Renal pelvis (tissue), 4 donors: ENCODE data around the gene RGS11. TPM values are rescaled to one million over a fixed set of nuclear protein-coding genes. Genes with fewer than 3 reads are reported as not detected.
"Not testable (repeated sequence)": the region's sequence is repeated elsewhere in the genome, so short reads cannot be mapped to it uniquely, and the experiment has no call there.

Experiments
- DNase-seq: peaks from one replicate; pipeline ENCODE4 v3.0.0-alpha.2; 2013
- polyA plus RNA-seq, 3 donors: library from polyadenylated mRNA; unstranded; fragments of 120-200 nt; gene quantifications; one replicate each; pipeline ENCODE4 v1.2.1, GENCODE V29; 2013; ENCODE audit not compliant: insufficient read length in 3 of 3

The RGS11 gene
- polyA plus RNA-seq, 3 donors: 1.8 to 2.8 (median 1.9) TPM

DNA sequence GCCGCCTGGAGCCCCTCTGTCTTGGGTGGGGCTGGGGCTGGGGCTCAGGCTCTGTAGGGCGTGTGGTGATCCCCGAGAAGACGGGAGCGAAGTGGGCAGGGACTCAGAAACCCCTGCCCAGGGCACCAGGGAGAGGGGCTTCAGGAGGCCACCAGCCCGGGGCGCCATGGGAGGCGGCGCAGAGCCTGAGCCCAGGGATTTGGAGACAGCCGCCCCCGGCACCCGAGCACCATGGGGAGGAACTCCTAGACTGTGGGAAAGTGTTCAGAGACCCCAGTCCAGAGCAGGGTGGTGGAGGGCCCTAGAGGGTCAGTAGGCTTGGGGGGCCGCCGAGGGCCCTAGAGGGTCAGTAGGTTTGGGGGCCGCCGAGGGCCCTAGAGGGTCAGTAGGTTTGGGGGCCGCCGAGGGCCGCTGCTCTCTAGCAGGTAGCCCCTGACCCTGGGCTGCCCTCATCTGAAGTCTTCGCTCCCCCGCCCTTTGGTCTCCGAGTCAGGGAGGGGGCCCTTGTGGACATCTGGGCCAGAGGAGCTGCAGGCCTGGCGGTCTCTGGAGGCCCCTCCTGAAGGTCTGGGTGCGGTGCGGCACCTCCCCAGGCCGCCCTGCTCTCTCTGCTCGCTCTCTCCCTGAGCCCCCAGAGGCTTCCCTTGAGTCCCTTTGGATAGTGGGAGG is 5.4 kb upstream of the RGS11 start:
- no peak for DNase-seq

GRCh38 chr16:280552-280951 is 4.8 kb upstream of the RGS11 start, which contains the start of gene ARHGDIG:
Gene ARHGDIG (plus strand): TSS chr16:280591. CDS start chr16:280681, 90 bp downstream.
- DNase-seq: no peak

DNA sequence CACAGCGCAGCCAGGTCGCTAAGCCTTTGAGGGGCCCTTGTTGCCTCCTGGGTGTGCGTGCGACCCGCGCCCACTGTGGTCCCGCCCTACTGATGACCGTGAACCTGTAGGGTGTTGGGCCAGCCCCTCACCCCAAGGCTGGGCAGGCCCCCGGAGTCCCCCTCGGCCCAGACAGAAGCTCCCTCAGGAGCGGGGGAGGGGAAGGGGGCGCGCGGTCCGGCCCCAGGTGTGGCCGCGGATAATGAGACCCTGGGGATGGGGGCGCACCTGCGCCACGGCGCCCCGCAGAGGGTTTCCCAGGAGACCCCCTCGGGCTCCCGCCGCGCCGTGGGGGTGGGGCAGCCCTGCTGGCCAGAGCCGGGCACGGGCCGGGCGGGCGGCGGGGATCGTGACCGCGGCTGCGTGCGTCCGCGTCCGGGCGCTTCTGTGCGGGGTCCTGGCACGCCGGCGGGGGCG is 4.3 kb upstream of the RGS11 start:
- no peak for DNase-seq

- no peak for DNase-seq
Observed at GRCh38 chr16:279531-279930, 3.8 kb upstream of the RGS11 start.

DNA sequence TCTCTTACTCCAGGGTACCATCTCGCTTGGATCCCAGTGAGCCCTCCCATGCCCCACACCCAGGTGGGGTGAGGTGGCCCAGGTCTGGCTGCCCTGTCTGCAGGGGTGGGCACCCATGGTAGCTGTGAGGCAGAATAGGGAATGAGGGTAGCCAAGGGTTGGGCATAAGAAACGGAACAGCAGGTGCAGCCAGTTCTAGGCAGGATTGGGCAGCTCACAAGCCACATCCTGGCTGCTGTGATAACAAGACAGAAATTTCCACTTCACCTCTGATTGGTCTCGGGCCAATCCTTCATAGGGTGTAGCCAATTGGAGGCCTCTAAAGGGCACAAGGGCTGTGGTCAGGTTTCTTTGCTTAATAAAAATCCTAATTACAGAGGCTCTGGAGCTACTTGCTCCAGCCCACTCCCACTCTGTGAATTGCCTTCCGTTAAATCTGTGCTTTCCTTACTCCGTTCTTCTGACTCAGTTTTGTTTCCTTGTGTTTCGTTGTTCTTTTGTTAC is 3.2 kb upstream of the RGS11 start:
- no peak for DNase-seq

DNA sequence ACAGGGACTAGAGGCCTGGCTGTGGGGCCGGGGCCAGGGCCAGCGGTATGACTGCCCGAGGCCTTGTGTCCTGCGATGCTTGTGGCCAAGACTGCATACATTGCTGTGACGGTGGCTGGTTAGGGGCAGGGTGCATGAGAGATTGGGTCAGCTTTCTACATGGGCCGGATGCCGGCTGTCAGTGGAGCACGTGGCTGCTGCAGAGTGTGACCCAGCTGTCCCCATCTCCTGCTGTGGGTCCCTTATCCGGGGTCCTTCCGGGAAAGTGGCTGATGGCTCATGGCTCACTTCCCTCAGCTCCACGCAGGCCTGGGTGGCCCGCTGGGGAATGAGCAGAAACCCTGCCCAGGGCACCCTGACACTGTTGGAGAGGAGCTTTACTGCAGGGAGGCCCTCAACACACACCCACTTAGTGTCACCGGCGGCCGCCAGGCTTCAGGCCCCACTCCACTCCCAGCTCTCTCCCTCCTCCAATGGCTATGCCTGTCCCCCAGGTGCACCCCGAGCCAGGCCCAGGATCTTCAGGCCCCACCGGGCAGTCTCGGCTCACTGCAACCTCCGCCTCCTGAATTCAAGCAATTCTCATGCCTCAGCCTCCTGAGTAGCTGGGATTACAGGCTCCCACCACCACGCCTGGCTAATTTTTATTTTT is 808 bp upstream of the RGS11 start:
- no peak for DNase-seq

- DNase-seq: no peak
Observed at GRCh38 chr16:275041-275641, 603 bp downstream of the RGS11 start.

DNA sequence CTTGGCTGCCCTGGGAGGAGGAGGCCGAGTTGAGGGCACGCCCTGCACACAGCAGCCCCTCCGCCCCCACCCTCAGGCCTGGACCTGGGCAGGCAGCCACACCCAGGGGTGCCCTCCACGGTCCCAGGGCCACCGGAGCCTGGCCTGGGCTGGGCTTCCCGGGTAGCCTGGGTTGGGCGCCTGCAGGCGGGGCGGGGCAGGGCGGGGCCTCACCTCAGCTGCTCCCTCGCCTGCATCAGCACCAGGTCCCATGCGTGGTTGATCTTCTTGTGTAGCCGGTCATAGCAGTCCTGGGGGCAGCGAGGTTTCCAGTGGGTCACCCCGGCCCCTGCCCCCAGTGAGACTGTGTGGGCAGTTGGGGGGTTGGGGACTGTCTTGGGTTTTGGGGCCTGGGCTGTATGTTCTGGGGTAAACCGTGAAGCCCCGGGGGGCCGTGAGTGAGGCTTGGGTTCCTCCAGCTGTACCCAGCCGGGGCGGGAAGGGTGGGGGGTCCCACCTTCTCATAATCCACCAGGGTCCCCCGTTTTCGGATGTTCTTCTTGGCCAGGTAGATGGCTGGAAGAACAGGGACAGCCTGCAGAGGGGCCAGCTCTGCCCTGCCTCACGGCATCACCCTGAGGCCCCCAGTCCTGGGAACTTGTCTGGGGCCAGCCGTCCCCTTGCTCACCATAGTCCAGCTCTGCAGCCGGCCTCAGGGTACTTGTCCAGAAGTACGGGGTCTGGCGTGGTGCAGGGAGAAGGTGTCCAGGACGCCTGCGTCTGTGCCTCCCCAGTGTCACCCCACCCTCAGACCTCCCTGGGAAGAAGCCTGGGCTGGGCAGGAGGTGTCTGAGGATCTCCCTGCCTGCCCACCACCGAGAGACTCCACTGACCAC is 2.0 kb downstream of the RGS11 start:
- DNase-seq: no peak

DNA sequence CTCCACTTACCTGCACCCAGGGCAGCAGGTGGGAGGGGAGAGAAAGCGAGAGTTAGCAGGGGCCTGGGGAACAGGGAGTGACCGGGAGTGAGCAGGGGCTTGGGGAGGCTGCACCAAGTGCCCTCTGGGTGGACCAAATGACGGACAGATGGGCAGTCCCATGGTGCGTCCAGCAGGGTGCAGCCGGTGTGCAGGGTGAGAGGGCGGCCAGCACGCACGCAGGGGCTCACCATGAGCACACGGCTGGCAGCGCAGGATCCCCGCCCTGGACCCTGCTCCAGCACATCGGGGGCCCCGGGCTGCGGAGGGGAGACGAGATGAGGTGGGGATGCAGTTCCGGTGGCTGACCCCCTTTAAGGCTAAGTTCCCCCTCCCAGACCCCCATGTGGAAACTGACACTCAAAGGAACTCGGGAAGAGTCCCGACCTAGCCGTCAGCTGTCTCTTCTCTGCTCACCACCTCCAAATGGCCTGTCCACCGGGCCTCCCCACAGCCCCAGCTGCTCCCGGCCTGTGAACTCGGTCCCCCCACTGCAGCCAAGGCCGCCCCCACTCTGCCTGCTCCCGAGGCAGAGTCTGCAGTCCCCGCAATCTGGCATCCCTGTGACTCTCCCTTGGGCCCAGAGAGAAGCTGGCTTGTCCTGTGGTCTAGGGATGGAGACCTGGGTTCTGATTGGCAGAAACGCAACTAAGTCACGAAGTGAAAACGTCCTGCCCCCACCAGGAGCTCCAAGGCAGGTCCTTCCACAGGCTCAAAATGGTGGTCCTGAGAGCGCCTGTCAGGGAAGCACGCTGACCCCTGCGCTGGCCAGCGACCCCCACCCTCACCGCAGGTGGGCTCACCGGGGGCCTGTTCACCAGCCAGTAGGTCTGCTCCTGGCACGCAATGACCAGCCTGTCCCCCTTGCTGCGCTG is 2.9 kb downstream of the RGS11 start:
- no peak for DNase-seq

- DNase-seq: no peak
Observed at GRCh38 chr16:270381-271255, 5.1 kb downstream of the RGS11 start.

GRCh38 chr16:269061-269796 is 6.5 kb downstream of the RGS11 start:
- DNase-seq: no peak

DNA sequence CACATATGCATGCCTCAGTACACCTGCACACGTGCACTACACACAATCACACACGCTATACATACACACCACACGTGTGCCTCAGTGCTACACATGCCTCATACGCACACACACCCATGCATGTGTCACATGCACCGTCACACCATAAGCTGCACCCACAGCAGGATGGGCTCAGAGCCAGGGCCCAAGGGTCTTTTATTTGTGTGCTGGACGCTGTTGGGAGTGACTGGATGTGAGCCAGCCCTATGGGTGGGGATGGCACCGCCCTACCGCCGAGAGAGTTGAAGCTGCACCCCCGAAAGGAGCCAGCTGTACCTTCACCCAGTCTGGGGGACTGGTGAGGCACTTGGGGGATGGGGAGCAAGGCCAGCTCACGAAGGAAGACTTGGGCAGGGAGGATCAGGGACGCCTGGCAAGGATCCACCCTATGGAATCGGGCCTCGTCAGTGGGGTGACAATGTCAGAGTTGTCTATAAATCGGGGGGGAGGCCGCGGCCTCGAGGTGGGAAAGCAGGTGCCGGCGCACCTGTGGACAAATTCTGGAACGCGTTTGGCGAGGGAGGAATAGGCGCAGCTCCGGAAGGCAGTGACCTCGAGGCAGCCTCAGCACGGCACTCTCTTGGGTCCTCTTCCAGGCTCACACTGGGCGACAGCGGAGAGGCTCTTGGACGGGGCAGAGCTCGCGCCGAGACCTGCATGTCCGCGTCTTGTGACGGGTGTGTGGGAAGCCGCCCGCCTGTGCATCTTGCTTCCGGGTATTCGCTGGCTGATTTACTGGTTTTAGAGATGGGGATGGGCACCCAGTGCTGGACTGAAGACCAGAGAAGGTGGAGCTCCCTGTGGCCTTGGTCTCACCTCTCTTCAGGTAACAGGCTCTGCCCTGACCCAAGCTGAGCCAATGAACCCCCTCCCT is 7.3 kb downstream of the RGS11 start:
- no peak for DNase-seq

DNA sequence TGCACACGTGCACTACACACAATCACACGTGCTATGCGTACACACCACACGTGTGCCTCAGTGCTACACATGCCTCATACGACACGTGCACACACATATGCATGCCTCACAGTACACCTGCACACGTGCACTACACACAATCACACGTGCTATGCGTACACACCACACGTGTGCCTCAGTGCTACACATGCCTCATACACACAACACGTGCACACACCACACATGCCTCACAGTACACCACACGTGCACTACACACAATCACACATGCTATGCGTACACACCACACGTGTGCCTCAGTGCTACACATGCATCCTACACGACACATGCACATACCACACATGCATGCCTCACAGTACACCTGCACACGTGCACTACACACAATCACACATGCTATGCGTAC is 8.2 kb downstream of the RGS11 start:
- DNase-seq: not testable (repeated sequence)

- DNase-seq: no peak
Observed at GRCh38 chr16:266258-267164, 9.2 kb downstream of the RGS11 start.

- no peak for DNase-seq
Observed at GRCh38 chr16:265711-266110, 10.0 kb downstream of the RGS11 start.

- DNase-seq: no peak
Observed at GRCh38 chr16:265002-265529, 10.7 kb downstream of the RGS11 start.
